SK-N-MC (cell line): ENCODE measurements around the gene TMEM52B.

Source experiments
- EZH2 ChIP-seq: fragments of 200-600 bp; sonication (generic); IDR thresholded peaks from one replicate; pipeline ENCODE4 v1.6.1; 2017; ENCODE audit warnings: antibody characterized with exemption
- FOXP2 ChIP-seq: optimal IDR thresholded peaks from 2 replicates; pipeline ENCODE3; 2011; ENCODE audit warnings: mild to moderate bottlenecking, moderate library complexity; ENCODE audit not compliant: insufficient read depth; ENCODE audit errors: extremely low read length, control extremely low read depth
- POLR2AphosphoS5 ChIP-seq: IDR thresholded peaks from 2 replicates; pipeline ENCODE4 v1.6.1; 2012; ENCODE audit warnings: mild to moderate bottlenecking, low read depth, low read length, borderline replicate concordance

- no peak for TF ChIP-seq POLR2AphosphoS5
- TF ChIP-seq EZH2: no peak
- no peak for TF ChIP-seq FOXP2
Observed at GRCh38 chr12:10211101-10211939, 32.5 kb downstream of the TMEM52B start.
